ENCODE measurements around the gene MAJIN. TPM values are rescaled to one million over a fixed set of nuclear protein-coding genes. Genes with fewer than 3 reads are reported as not detected.

MAJIN gene
- total and polyA plus RNA-seq, 9 of the 15 experiments (the other 6 are each of a cell fraction or from before 2014, with no cell fraction given), result 0.17 to 0.83 (median 0.24) TPM; not detected in 2

- TF ChIP-seq, protein P1, sequence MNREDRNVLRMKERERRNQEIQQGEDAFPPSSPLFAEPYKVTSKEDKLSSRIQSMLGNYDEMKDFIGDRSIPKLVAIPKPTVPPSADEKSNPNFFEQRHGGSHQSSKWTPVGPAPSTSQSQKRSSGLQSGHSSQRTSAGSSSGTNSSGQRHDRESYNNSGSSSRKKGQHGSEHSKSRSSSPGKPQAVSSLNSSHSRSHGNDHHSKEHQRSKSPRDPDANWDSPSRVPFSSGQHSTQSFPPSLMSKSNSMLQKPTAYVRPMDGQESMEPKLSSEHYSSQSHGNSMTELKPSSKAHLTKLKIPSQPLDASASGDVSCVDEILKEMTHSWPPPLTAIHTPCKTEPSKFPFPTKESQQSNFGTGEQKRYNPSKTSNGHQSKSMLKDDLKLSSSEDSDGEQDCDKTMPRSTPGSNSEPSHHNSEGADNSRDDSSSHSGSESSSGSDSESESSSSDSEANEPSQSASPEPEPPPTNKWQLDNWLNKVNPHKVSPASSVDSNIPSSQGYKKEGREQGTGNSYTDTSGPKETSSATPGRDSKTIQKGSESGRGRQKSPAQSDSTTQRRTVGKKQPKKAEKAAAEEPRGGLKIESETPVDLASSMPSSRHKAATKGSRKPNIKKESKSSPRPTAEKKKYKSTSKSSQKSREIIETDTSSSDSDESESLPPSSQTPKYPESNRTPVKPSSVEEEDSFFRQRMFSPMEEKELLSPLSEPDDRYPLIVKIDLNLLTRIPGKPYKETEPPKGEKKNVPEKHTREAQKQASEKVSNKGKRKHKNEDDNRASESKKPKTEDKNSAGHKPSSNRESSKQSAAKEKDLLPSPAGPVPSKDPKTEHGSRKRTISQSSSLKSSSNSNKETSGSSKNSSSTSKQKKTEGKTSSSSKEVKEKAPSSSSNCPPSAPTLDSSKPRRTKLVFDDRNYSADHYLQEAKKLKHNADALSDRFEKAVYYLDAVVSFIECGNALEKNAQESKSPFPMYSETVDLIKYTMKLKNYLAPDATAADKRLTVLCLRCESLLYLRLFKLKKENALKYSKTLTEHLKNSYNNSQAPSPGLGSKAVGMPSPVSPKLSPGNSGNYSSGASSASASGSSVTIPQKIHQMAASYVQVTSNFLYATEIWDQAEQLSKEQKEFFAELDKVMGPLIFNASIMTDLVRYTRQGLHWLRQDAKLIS (CRISPR knock-in tag; IDR thresholded peaks at IDR 0.05), result no peak
- peak; percentile 59; the same call in 1 of the 2 replicates for TF ChIP-seq MYC (IDR thresholded peaks at IDR 0.05; ENCODE audit: low read depth, low read length)
- TF ChIP-seq MYC (CRISPR knock-in tag; IDR thresholded peaks at IDR 0.05; ENCODE audit: borderline replicate concordance, low read depth), result no peak
- TF ChIP-seq ADNP (tag; IDR thresholded peaks at IDR 0.05), result no peak
- no peak for TF ChIP-seq POLR2A (conservative IDR thresholded peaks at IDR 0.05)
- no peak for TF ChIP-seq STAT5B (CRISPR knock-in tag; IDR thresholded peaks at IDR 0.05)
- TF ChIP-seq FIP1L1 (IDR thresholded peaks at IDR 0.05; ENCODE audit: low read depth, low read length, poor library complexity, severe bottlenecking), result no peak
- TF ChIP-seq HMG20B (CRISPR knock-in tag; IDR thresholded peaks at IDR 0.05), result no peak
- no peak for TF ChIP-seq FOXK1 (CRISPR knock-in tag; IDR thresholded peaks at IDR 0.05; ENCODE audit: borderline replicate concordance)
- TF ChIP-seq, protein P2, sequence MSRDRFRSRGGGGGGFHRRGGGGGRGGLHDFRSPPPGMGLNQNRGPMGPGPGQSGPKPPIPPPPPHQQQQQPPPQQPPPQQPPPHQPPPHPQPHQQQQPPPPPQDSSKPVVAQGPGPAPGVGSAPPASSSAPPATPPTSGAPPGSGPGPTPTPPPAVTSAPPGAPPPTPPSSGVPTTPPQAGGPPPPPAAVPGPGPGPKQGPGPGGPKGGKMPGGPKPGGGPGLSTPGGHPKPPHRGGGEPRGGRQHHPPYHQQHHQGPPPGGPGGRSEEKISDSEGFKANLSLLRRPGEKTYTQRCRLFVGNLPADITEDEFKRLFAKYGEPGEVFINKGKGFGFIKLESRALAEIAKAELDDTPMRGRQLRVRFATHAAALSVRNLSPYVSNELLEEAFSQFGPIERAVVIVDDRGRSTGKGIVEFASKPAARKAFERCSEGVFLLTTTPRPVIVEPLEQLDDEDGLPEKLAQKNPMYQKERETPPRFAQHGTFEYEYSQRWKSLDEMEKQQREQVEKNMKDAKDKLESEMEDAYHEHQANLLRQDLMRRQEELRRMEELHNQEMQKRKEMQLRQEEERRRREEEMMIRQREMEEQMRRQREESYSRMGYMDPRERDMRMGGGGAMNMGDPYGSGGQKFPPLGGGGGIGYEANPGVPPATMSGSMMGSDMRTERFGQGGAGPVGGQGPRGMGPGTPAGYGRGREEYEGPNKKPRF (IDR thresholded peaks at IDR 0.05; ENCODE audit: low read depth, low read length), result no peak
- TF ChIP-seq KAT2B (IDR thresholded peaks at IDR 0.05; ENCODE audit: low read depth, low read length), result no peak
- TF ChIP-seq BACH1 (tag; IDR thresholded peaks at IDR 0.05), result no peak
- TF ChIP-seq, protein P3, sequence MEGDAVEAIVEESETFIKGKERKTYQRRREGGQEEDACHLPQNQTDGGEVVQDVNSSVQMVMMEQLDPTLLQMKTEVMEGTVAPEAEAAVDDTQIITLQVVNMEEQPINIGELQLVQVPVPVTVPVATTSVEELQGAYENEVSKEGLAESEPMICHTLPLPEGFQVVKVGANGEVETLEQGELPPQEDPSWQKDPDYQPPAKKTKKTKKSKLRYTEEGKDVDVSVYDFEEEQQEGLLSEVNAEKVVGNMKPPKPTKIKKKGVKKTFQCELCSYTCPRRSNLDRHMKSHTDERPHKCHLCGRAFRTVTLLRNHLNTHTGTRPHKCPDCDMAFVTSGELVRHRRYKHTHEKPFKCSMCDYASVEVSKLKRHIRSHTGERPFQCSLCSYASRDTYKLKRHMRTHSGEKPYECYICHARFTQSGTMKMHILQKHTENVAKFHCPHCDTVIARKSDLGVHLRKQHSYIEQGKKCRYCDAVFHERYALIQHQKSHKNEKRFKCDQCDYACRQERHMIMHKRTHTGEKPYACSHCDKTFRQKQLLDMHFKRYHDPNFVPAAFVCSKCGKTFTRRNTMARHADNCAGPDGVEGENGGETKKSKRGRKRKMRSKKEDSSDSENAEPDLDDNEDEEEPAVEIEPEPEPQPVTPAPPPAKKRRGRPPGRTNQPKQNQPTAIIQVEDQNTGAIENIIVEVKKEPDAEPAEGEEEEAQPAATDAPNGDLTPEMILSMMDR (IDR thresholded peaks at IDR 0.05 in 2 of 3, conservative IDR thresholded peaks at IDR 0.05 in 1 of 3; ENCODE audit: insufficient read depth in 2 of 3, low read depth in 1 of 3, low read length in 3 of 3), result peak; percentile 23 to 42 (median 39); a peak in 3 of 6 replicates
- no peak for TF ChIP-seq SLC30A9 (CRISPR knock-in tag; IDR thresholded peaks at IDR 0.05)
- no peak for TF ChIP-seq ZNF431 (CRISPR knock-in tag; IDR thresholded peaks at IDR 0.05)
- no peak for TF ChIP-seq EGR1 (conservative IDR thresholded peaks at IDR 0.05)
- no peak for TF ChIP-seq ZNF232 (CRISPR knock-in tag; IDR thresholded peaks at IDR 0.05)
- TF ChIP-seq ZC3H8 (IDR thresholded peaks at IDR 0.05), result no peak
- TF ChIP-seq CTBP1 (IDR thresholded peaks at IDR 0.05; ENCODE audit: borderline replicate concordance), result peak; percentile 21; the same call in 1 of the 2 replicates
- no peak for TF ChIP-seq NCOR1 (IDR thresholded peaks at IDR 0.05)
- no peak for TF ChIP-seq FOSL1 (tag; conservative IDR thresholded peaks at IDR 0.05)
- TF ChIP-seq ATF7 (IDR thresholded peaks at IDR 0.05), result no peak
- TF ChIP-seq TEAD2 (tag; IDR thresholded peaks at IDR 0.05), result no peak
Measured at GRCh38 chr11:64947208-64947814, 24.6 kb downstream of the MAJIN start (continued).

All from K562 (cell line).